ENCODE measurements around the gene ADARB2. TPM values are rescaled to one million over a fixed set of nuclear protein-coding genes. Genes with fewer than 3 reads are reported as not detected.

Gene ADARB2
- total and polyA plus RNA-seq, 4 donors, result 0.55 to 0.70 (median 0.59) TPM; not detected in 1

GRCh38 chr10:1474376-1475097 is 262.8 kb downstream of the ADARB2 start:
- Histone ChIP-seq H3K4me3 (ENCODE audit: low read depth in 1 of 3, low read length in 3 of 3) (no peak overlapping the region), H3K36me3 (ENCODE audit: control insufficient read depth in 4 of 4, insufficient read depth in 3 of 4, low read depth in 1 of 4, low read length in 3 of 4) (no peaks in the 10 kb centered on the region), H3K9me3 (ENCODE audit: control insufficient read depth in 4 of 4, low read length in 3 of 4) (peaks cover 0 to 2% (median under 1%) of the 10 kb centered on the region in 4 donors), H3K27me3 (ENCODE audit: control insufficient read depth in 4 of 4, insufficient read depth in 4 of 4, low read length in 3 of 4) (no peaks in the 10 kb centered on the region), H3K4me1 (ENCODE audit: control insufficient read depth in 4 of 4, insufficient read depth in 4 of 4, low read length in 3 of 4) (no peaks in the 10 kb centered on the region), H3K9ac (ENCODE audit: low read depth in 1 of 2, low read length in 2 of 2) (no peak overlapping the region), H3K27ac (ENCODE audit: low read depth in 1 of 2, low read length in 2 of 2) (no peak overlapping the region)
- 65% methylated on average over 36 of the region's 36 CpGs for WGBS
- DNase-seq (ENCODE audit: low spot score), result no peak
- TF ChIP-seq RXRA (IDR thresholded peaks at IDR 0.05) (no peak), RAD21 (IDR thresholded peaks at IDR 0.05) (no peak), HNF4A (conservative IDR thresholded peaks at IDR 0.05) (no peak), EGR1 (IDR thresholded peaks at IDR 0.05; ENCODE audit: low read depth in 2 of 2) (no peak), JUND (IDR thresholded peaks at IDR 0.05) (no peak), GABPA (IDR thresholded peaks at IDR 0.05 in 1 of 2, conservative IDR thresholded peaks at IDR 0.05 in 1 of 2) (no peak)
- TF ChIP-seq, protein P1, sequence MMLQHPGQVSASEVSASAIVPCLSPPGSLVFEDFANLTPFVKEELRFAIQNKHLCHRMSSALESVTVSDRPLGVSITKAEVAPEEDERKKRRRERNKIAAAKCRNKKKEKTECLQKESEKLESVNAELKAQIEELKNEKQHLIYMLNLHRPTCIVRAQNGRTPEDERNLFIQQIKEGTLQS (IDR thresholded peaks at IDR 0.05), result no peak

DNA sequence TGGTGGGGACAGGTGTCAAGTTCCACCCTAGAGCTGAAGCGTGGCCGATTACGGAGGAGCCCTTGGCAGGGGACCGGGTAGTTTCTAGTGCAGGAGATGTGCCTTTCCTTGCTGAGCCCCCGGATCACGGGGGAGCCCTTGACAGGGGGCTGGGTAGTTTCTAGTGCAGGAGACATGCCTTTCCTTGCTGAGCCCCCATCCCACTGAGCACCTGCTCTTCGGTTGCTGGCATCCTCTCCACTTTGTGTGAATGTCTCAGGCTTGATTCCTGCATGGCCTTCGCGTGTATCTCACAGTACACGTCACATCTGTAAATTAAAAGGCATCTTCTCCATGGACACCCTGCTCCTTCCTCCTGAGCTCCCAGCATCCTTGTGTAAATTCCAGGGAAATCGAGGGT is 263.5 kb downstream of the ADARB2 start:
- 77% methylated on average over 11 of the region's 11 CpGs for WGBS
- H3K9me3 ChIP-seq (ENCODE audit: control insufficient read depth in 4 of 4, low read length in 3 of 4), result peaks cover 0 to 2% (median under 1%) of the 10 kb centered on the region in 4 donors

More for the DNA sequence above, 263.5 kb downstream of the ADARB2 start:
- Histone ChIP-seq H3K4me3 (ENCODE audit: low read depth in 1 of 3, low read length in 3 of 3) (no peak overlapping the region), H3K4me1 (ENCODE audit: control insufficient read depth in 4 of 4, insufficient read depth in 4 of 4, low read length in 3 of 4) (no peaks in the 10 kb centered on the region), H3K27ac (ENCODE audit: low read depth in 1 of 2, low read length in 2 of 2) (no peak overlapping the region), H3K36me3 (ENCODE audit: control insufficient read depth in 4 of 4, insufficient read depth in 3 of 4, low read depth in 1 of 4, low read length in 3 of 4) (no peaks in the 10 kb centered on the region), H3K9ac (ENCODE audit: low read depth in 1 of 2, low read length in 2 of 2) (no peak overlapping the region), H3K27me3 (ENCODE audit: control insufficient read depth in 4 of 4, insufficient read depth in 4 of 4, low read length in 3 of 4) (no peaks in the 10 kb centered on the region)
- no peak for DNase-seq (ENCODE audit: low spot score)
- no peak for TF ChIP-seq RAD21 (IDR thresholded peaks at IDR 0.05)
- no peak for TF ChIP-seq RXRA (IDR thresholded peaks at IDR 0.05)
- TF ChIP-seq MAX (IDR thresholded peaks at IDR 0.05), result no peak
- no peak for TF ChIP-seq EGR1 (IDR thresholded peaks at IDR 0.05; ENCODE audit: low read depth in 2 of 2)
- TF ChIP-seq, protein P2, sequence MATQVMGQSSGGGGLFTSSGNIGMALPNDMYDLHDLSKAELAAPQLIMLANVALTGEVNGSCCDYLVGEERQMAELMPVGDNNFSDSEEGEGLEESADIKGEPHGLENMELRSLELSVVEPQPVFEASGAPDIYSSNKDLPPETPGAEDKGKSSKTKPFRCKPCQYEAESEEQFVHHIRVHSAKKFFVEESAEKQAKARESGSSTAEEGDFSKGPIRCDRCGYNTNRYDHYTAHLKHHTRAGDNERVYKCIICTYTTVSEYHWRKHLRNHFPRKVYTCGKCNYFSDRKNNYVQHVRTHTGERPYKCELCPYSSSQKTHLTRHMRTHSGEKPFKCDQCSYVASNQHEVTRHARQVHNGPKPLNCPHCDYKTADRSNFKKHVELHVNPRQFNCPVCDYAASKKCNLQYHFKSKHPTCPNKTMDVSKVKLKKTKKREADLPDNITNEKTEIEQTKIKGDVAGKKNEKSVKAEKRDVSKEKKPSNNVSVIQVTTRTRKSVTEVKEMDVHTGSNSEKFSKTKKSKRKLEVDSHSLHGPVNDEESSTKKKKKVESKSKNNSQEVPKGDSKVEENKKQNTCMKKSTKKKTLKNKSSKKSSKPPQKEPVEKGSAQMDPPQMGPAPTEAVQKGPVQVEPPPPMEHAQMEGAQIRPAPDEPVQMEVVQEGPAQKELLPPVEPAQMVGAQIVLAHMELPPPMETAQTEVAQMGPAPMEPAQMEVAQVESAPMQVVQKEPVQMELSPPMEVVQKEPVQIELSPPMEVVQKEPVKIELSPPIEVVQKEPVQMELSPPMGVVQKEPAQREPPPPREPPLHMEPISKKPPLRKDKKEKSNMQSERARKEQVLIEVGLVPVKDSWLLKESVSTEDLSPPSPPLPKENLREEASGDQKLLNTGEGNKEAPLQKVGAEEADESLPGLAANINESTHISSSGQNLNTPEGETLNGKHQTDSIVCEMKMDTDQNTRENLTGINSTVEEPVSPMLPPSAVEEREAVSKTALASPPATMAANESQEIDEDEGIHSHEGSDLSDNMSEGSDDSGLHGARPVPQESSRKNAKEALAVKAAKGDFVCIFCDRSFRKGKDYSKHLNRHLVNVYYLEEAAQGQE (IDR thresholded peaks at IDR 0.05), result no peak
- no peak for TF ChIP-seq HNF4G (IDR thresholded peaks at IDR 0.05)
- no peak for TF ChIP-seq NR2F2 (IDR thresholded peaks at IDR 0.05)
- TF ChIP-seq FOXA2 (IDR thresholded peaks at IDR 0.05), result no peak
- no peak for TF ChIP-seq HNF4A (conservative IDR thresholded peaks at IDR 0.05)
- no peak for TF ChIP-seq TAF1 (conservative IDR thresholded peaks at IDR 0.05)
- no peak for TF ChIP-seq FOXA1 (IDR thresholded peaks at IDR 0.05)
- no peak for TF ChIP-seq SP1 (IDR thresholded peaks at IDR 0.05)
- TF ChIP-seq, protein P1 (IDR thresholded peaks at IDR 0.05), result no peak
